ENCODE data around the gene APBA1.

The APBA1 gene

GRCh38 chr9:69671879-69672595, at the start of gene APBA1:
Gene APBA1, minus strand, starts transcription at chr9:69672371.
- DNase-seq (ENCODE audit: low spot score), result peak; percentile 62

GRCh38 chr9:69719983-69720382, 47.8 kb upstream of the APBA1 start:
- no peak for DNase-seq (ENCODE audit: low spot score)

GRCh38 chr9:69719367-69719766, 47.2 kb upstream of the APBA1 start:
- DNase-seq (ENCODE audit: low spot score), result no peak

GRCh38 chr9:69718218-69718617, 46.0 kb upstream of the APBA1 start:
- DNase-seq (ENCODE audit: low spot score), result no peak

GRCh38 chr9:69715825-69716224, 43.7 kb upstream of the APBA1 start:
- DNase-seq (ENCODE audit: low spot score), result no peak

- DNase-seq (ENCODE audit: low spot score), result no peak
Observed at GRCh38 chr9:69715096-69715495, 42.9 kb upstream of the APBA1 start.

GRCh38 chr9:69697475-69697874, 25.3 kb upstream of the APBA1 start:
- DNase-seq (ENCODE audit: low spot score), result no peak

- no peak for DNase-seq (ENCODE audit: low spot score)
Observed at GRCh38 chr9:69696802-69697201, 24.6 kb upstream of the APBA1 start.

GRCh38 chr9:69689991-69690538, 17.9 kb upstream of the APBA1 start:
- no peak for DNase-seq (ENCODE audit: low spot score)

GRCh38 chr9:69683927-69684326, 11.8 kb upstream of the APBA1 start:
- DNase-seq (ENCODE audit: low spot score), result no peak

- no peak for DNase-seq (ENCODE audit: low spot score)
Observed at GRCh38 chr9:69678843-69679538, 6.8 kb upstream of the APBA1 start.

GRCh38 chr9:69677931-69678330, 5.8 kb upstream of the APBA1 start:
- DNase-seq (ENCODE audit: low spot score), result no peak

GRCh38 chr9:69675563-69675962, 3.4 kb upstream of the APBA1 start:
- DNase-seq (ENCODE audit: low spot score), result no peak

- no peak for DNase-seq (ENCODE audit: low spot score)
Observed at GRCh38 chr9:69674716-69675438, 2.7 kb upstream of the APBA1 start.

- peak; percentile 38 for DNase-seq (ENCODE audit: low spot score)
Observed at GRCh38 chr9:69674112-69674685, 2.0 kb upstream of the APBA1 start.

- no peak for DNase-seq (ENCODE audit: low spot score)
Observed at GRCh38 chr9:69673311-69673640, 1.1 kb upstream of the APBA1 start.

- peak; percentile 84 for DNase-seq (ENCODE audit: low spot score)
Observed at GRCh38 chr9:69672596-69673310, 582 bp upstream of the APBA1 start.

- DNase-seq (ENCODE audit: low spot score), result peak; percentile 64
Observed at GRCh38 chr9:69671311-69671878, 776 bp downstream of the APBA1 start.

- DNase-seq (ENCODE audit: low spot score), result no peak
Observed at GRCh38 chr9:69667306-69667705, 4.9 kb downstream of the APBA1 start.

- DNase-seq (ENCODE audit: low spot score), result no peak
Observed at GRCh38 chr9:69660304-69660703, 11.9 kb downstream of the APBA1 start.

GRCh38 chr9:69658987-69659675, 13.0 kb downstream of the APBA1 start:
- no peak for DNase-seq (ENCODE audit: low spot score)

Data from cerebellar cortex (tissue), 1 donor.